CD8-positive, alpha-beta memory T cell (primary cell): ENCODE measurements around the gene OBSCN. TPM values are rescaled to one million over a fixed set of nuclear protein-coding genes. Genes with fewer than 3 reads are reported as not detected.

Experiments
- CTCF ChIA-PET: fragments of 350-600 bp; sonication (Branson Sonifier 250); formaldehyde crosslinking; loops from one replicate; lab custom pipeline; 2021; ENCODE audit warnings: antibody characterized with exemption; lab: Charles Lee
- POLR2A ChIA-PET: fragments of 350-600 bp; sonication (Branson Sonifier 250); formaldehyde crosslinking; loops from one replicate; lab custom pipeline; 2021; ENCODE audit warnings: antibody characterized with exemption; lab: Charles Lee
- DNase-seq, 5 donors: peaks; one replicate each; pipeline versions ENCODE4 v3.0.0 to v3.0.0-alpha.2; 2020 to 2022; ENCODE audit warnings: mixed read lengths in 1 of 5
- H3K27ac ChIP-seq: one replicate; pipeline ENCODE4 v1.7.0; 2013; ENCODE audit warnings: low read depth, mild to moderate bottlenecking, low read length, moderate library complexity
- H3K27me3 ChIP-seq: 2 replicates; pipeline ENCODE4 v1.7.0; 2013; ENCODE audit warnings: low read length, mild to moderate bottlenecking; ENCODE audit not compliant: insufficient read depth, poor library complexity, severe bottlenecking
- H3K36me3 ChIP-seq: 2 replicates; pipeline ENCODE4 v1.7.0; 2013; ENCODE audit warnings: mild to moderate bottlenecking, low read length, moderate library complexity; ENCODE audit not compliant: insufficient read depth
- H3K4me1 ChIP-seq: 2 replicates; pipeline ENCODE4 v1.7.0; 2013; ENCODE audit warnings: mild to moderate bottlenecking, low read length, moderate library complexity; ENCODE audit not compliant: insufficient read depth
- H3K4me3 ChIP-seq: 2 replicates; pipeline ENCODE4 v1.7.0; 2013; ENCODE audit warnings: mild to moderate bottlenecking, low read length
- H3K9me3 ChIP-seq: 2 replicates; pipeline ENCODE4 v1.7.0; 2013; ENCODE audit warnings: mild to moderate bottlenecking, low read length
- H3K27ac Mint-ChIP-seq, 8 donors: one replicate each; pipeline ENCODE4 v1.8.0; 2020 to 2021; ENCODE audit warnings: mixed read lengths in 8 of 8, mild to moderate bottlenecking in 6 of 8, inconsistent platforms in 3 of 8, moderate library complexity in 3 of 8
- H3K27me3 Mint-ChIP-seq, 2 donors: one replicate each; pipeline ENCODE4 v1.8.0; 2020 to 2021; ENCODE audit warnings: mixed read lengths in 2 of 2, mild to moderate bottlenecking in 1 of 2, moderate library complexity in 1 of 2
- H3K36me3 Mint-ChIP-seq, 3 donors: one replicate each; pipeline ENCODE4 v1.8.0; 2020 to 2021; ENCODE audit warnings: mixed read lengths in 3 of 3, inconsistent platforms in 1 of 3, mild to moderate bottlenecking in 1 of 3
- H3K4me1 Mint-ChIP-seq, 3 donors: one replicate each; pipeline ENCODE4 v1.8.0; 2020 to 2021; ENCODE audit warnings: mixed read lengths in 3 of 3, inconsistent platforms in 1 of 3, mild to moderate bottlenecking in 1 of 3
- H3K4me3 Mint-ChIP-seq, 7 donors: one replicate each; pipeline ENCODE4 v1.8.0; 2020 to 2021; ENCODE audit warnings: mixed read lengths in 7 of 7, mild to moderate bottlenecking in 6 of 7, moderate library complexity in 4 of 7, inconsistent platforms in 2 of 7
- H3K9me3 Mint-ChIP-seq, 5 donors: one replicate each; pipeline ENCODE4 v1.8.0; 2020 to 2022; ENCODE audit warnings: mixed read lengths in 5 of 5, mild to moderate bottlenecking in 3 of 5, moderate library complexity in 2 of 5, inconsistent platforms in 1 of 5
- polyA plus RNA-seq: library from polyadenylated mRNA; unstranded; fragments of 300-500 nt; fragmentation: Illumina TruSeq; gene quantifications from one replicate; pipeline ENCODE4 v1.2.3, GENCODE V29; 2021
- total RNA-seq, 2 experiments: library from RNA; stranded (reverse); gene quantifications; one replicate each; pipeline ENCODE4 v1.2.3, GENCODE V29; 2021

The OBSCN gene
- total and polyA plus RNA-seq, 3 experiments from 2014 or later = 3.0 to 13.6 (median 10.9) TPM

GRCh38 chr1:228341814-228342626 lies 134.2 kb downstream of the OBSCN start:
- Mint-ChIP-seq H3K4me3 (no peak overlapping the region), H3K4me1 (no peaks in the 10 kb centered on the region), H3K9me3 (peaks cover 0 to 8% (median 0%) of the 10 kb centered on the region in 5 donors), H3K27me3 (no peaks in the 10 kb centered on the region), H3K36me3 (peaks cover 5 to 23% (median 8%) of the 10 kb centered on the region in 3 donors), H3K27ac (no peak overlapping the region)
- Histone ChIP-seq H3K4me1 (no peaks in the 10 kb centered on the region), H3K27ac (no peak overlapping the region), H3K4me3 (no peak overlapping the region), H3K9me3 (no peaks in the 10 kb centered on the region), H3K36me3 (no peaks in the 10 kb centered on the region), H3K27me3 (no peaks in the 10 kb centered on the region)
- peak in 1 of 5 donors; percentile 39 for DNase-seq
- ChIA-PET CTCF (no interaction called here), POLR2A (no interaction called here)

- Histone ChIP-seq H3K27ac (no peak overlapping the region), H3K4me3 (no peak overlapping the region), H3K4me1 (no peaks in the 10 kb centered on the region), H3K36me3 (no peaks in the 10 kb centered on the region), H3K27me3 (no peaks in the 10 kb centered on the region), H3K9me3 (no peaks in the 10 kb centered on the region)
- peaks cover 0 to 8% (median 0%) of the 10 kb centered on the region in 5 donors for H3K9me3 Mint-ChIP-seq
- H3K4me3 Mint-ChIP-seq = no peak overlapping the region
- CTCF ChIA-PET = no interaction called here
- H3K4me1 Mint-ChIP-seq = no peaks in the 10 kb centered on the region
- H3K27ac Mint-ChIP-seq = no peak overlapping the region
- peak in 2 of 5 donors; percentile 0 to 28 for DNase-seq
- no peaks in the 10 kb centered on the region for H3K27me3 Mint-ChIP-seq
- POLR2A ChIA-PET = no interaction called here
- peaks cover 5 to 18% (median 8%) of the 10 kb centered on the region in 3 donors for H3K36me3 Mint-ChIP-seq
These were observed 134.9 kb downstream of the OBSCN start for GRCh38 chr1:228342627-228343190.

- Mint-ChIP-seq H3K36me3 (peaks cover 5 to 18% (median 8%) of the 10 kb centered on the region in 3 donors), H3K4me1 (no peaks in the 10 kb centered on the region), H3K27me3 (no peaks in the 10 kb centered on the region), H3K9me3 (peaks cover 0 to 8% (median 0%) of the 10 kb centered on the region in 5 donors), H3K4me3 (no peak overlapping the region), H3K27ac (no peak overlapping the region)
- POLR2A ChIA-PET = no interaction called here
- H3K4me3 ChIP-seq = no peak overlapping the region
- CTCF ChIA-PET = no interaction called here
- H3K27me3 ChIP-seq = no peaks in the 10 kb centered on the region
- peak in 2 of 5 donors; percentile 0 to 18 for DNase-seq
- no peaks in the 10 kb centered on the region for H3K4me1 ChIP-seq
- no peaks in the 10 kb centered on the region for H3K36me3 ChIP-seq
- H3K27ac ChIP-seq = no peak overlapping the region
- H3K9me3 ChIP-seq = no peaks in the 10 kb centered on the region
These were observed 135.4 kb downstream of the OBSCN start for GRCh38 chr1:228343191-228343661.

GRCh38 chr1:228344631-228345072 lies 136.8 kb downstream of the OBSCN start:
- Mint-ChIP-seq H3K4me1 (no peaks in the 10 kb centered on the region), H3K36me3 (peaks cover 4 to 8% (median 8%) of the 10 kb centered on the region in 3 donors), H3K27ac (no peak overlapping the region), H3K27me3 (peaks cover 0 to 1% of the 10 kb centered on the region in 2 donors), H3K4me3 (no peak overlapping the region), H3K9me3 (peaks cover 0 to 8% (median 0%) of the 10 kb centered on the region in 5 donors)
- ChIA-PET CTCF (no interaction called here), POLR2A (no interaction called here)
- no peaks in the 10 kb centered on the region for H3K4me1 ChIP-seq
- H3K9me3 ChIP-seq = no peaks in the 10 kb centered on the region
- no peak for DNase-seq
- H3K36me3 ChIP-seq = no peaks in the 10 kb centered on the region
- no peaks in the 10 kb centered on the region for H3K27me3 ChIP-seq
- H3K4me3 ChIP-seq = no peak overlapping the region
- H3K27ac ChIP-seq = no peak overlapping the region

- POLR2A ChIA-PET = no interaction called here
- H3K4me1 ChIP-seq = no peaks in the 10 kb centered on the region
- peak in 1 of 5 donors; percentile 43 for DNase-seq
- H3K4me3 ChIP-seq = no peak overlapping the region
- no peak overlapping the region for H3K27ac ChIP-seq
- no peaks in the 10 kb centered on the region for H3K27me3 ChIP-seq
- Mint-ChIP-seq H3K36me3 (peaks cover 4 to 8% (median 6%) of the 10 kb centered on the region in 3 donors), H3K9me3 (peaks cover 0 to 8% (median 0%) of the 10 kb centered on the region in 5 donors), H3K27ac (peak overlapping the region in 1 of 8 donors; percentile 36), H3K4me1 (no peaks in the 10 kb centered on the region), H3K4me3 (no peak overlapping the region), H3K27me3 (peaks cover 0 to 1% of the 10 kb centered on the region in 2 donors)
- H3K36me3 ChIP-seq = no peaks in the 10 kb centered on the region
- no peaks in the 10 kb centered on the region for H3K9me3 ChIP-seq
- CTCF ChIA-PET = no interaction called here
These were observed 137.5 kb downstream of the OBSCN start for GRCh38 chr1:228345201-228345930.

GRCh38 chr1:228346731-228347130 lies 138.9 kb downstream of the OBSCN start:
- Histone ChIP-seq H3K4me3 (no peak overlapping the region), H3K4me1 (no peaks in the 10 kb centered on the region), H3K27me3 (no peaks in the 10 kb centered on the region), H3K36me3 (no peaks in the 10 kb centered on the region), H3K27ac (no peak overlapping the region), H3K9me3 (no peaks in the 10 kb centered on the region)
- peak in 1 of 5 donors; percentile 21 for DNase-seq
- H3K27me3 Mint-ChIP-seq = peaks cover 0 to 1% of the 10 kb centered on the region in 2 donors
- CTCF ChIA-PET = no interaction called here
- H3K36me3 Mint-ChIP-seq = peaks cover 4 to 13% (median 8%) of the 10 kb centered on the region in 3 donors
- POLR2A ChIA-PET = no interaction called here
- H3K4me3 Mint-ChIP-seq = no peak overlapping the region
- H3K9me3 Mint-ChIP-seq = peaks cover 0 to 8% (median 0%) of the 10 kb centered on the region in 5 donors
- H3K27ac Mint-ChIP-seq = no peak overlapping the region
- no peaks in the 10 kb centered on the region for H3K4me1 Mint-ChIP-seq

- Mint-ChIP-seq H3K36me3 (peaks cover 4 to 12% (median 8%) of the 10 kb centered on the region in 3 donors), H3K4me3 (no peak overlapping the region), H3K27ac (no peak overlapping the region), H3K4me1 (no peaks in the 10 kb centered on the region), H3K27me3 (peaks cover 0 to 1% of the 10 kb centered on the region in 2 donors), H3K9me3 (peaks cover 0 to 8% (median 0%) of the 10 kb centered on the region in 5 donors)
- H3K36me3 ChIP-seq = no peaks in the 10 kb centered on the region
- no peaks in the 10 kb centered on the region for H3K27me3 ChIP-seq
- no peak overlapping the region for H3K27ac ChIP-seq
- no peak overlapping the region for H3K4me3 ChIP-seq
- POLR2A ChIA-PET = no interaction called here
- H3K9me3 ChIP-seq = no peaks in the 10 kb centered on the region
- H3K4me1 ChIP-seq = no peaks in the 10 kb centered on the region
- peak in 1 of 5 donors; percentile 28 for DNase-seq
- CTCF ChIA-PET = no interaction called here
These were observed 139.3 kb downstream of the OBSCN start for GRCh38 chr1:228347181-228347580.
